KOPT-K1 (cell line): Measurements from ENCODE around the gene CPVL.

Source experiments
- H3K27ac ChIP-seq: fragments of 200-600 bp; sonication (generic); 2 replicates; pipeline ENCODE4 v1.5.1; 2016; ENCODE audit warnings: antibody characterized with exemption, mild to moderate bottlenecking, low read depth, low read length; ENCODE audit not compliant: poor library complexity, severe bottlenecking
- H3K36me3 ChIP-seq: fragments of 200-600 bp; sonication (generic); 2 replicates; pipeline ENCODE4 v1.5.1; 2017; ENCODE audit warnings: antibody characterized with exemption, mild to moderate bottlenecking, low read length, moderate library complexity; ENCODE audit not compliant: insufficient read depth
- H3K9me3 ChIP-seq: fragments of 200-600 bp; sonication (generic); 2 replicates; pipeline ENCODE4 v1.5.1; 2017; ENCODE audit warnings: antibody characterized with exemption, low read length, mild to moderate bottlenecking; ENCODE audit not compliant: insufficient read depth, poor library complexity, severe bottlenecking

The CPVL gene

GRCh38 chr7:28988091-28988490, 158.2 kb downstream of the CPVL start:
- no peak overlapping the region for H3K27ac ChIP-seq
- no peaks in the 10 kb centered on the region for H3K36me3 ChIP-seq
- no peaks in the 10 kb centered on the region for H3K9me3 ChIP-seq

- Histone ChIP-seq H3K27ac (no peak overlapping the region), H3K36me3 (no peaks in the 10 kb centered on the region), H3K9me3 (no peaks in the 10 kb centered on the region)
These were observed 159.6 kb downstream of the CPVL start for GRCh38 chr7:28986765-28987110.

GRCh38 chr7:28986028-28986764, 160.1 kb downstream of the CPVL start:
- Histone ChIP-seq H3K36me3 (no peaks in the 10 kb centered on the region), H3K27ac (no peak overlapping the region), H3K9me3 (no peaks in the 10 kb centered on the region)

- Histone ChIP-seq H3K36me3 (no peaks in the 10 kb centered on the region), H3K27ac (no peak overlapping the region), H3K9me3 (no peaks in the 10 kb centered on the region)
These were observed 161.7 kb downstream of the CPVL start for GRCh38 chr7:28984631-28985030.

- Histone ChIP-seq H3K36me3 (no peaks in the 10 kb centered on the region), H3K9me3 (no peaks in the 10 kb centered on the region), H3K27ac (no peak overlapping the region)
These were observed 162.1 kb downstream of the CPVL start for GRCh38 chr7:28984217-28984616.

GRCh38 chr7:28983396-28984190, 162.7 kb downstream of the CPVL start:
- H3K9me3 ChIP-seq: no peaks in the 10 kb centered on the region
- H3K36me3 ChIP-seq: no peaks in the 10 kb centered on the region
- H3K27ac ChIP-seq: no peak overlapping the region

- H3K9me3 ChIP-seq: no peaks in the 10 kb centered on the region
- no peaks in the 10 kb centered on the region for H3K36me3 ChIP-seq
- no peak overlapping the region for H3K27ac ChIP-seq
These were observed 165.2 kb downstream of the CPVL start for GRCh38 chr7:28981161-28981465.

GRCh38 chr7:28980451-28981160, 165.7 kb downstream of the CPVL start:
- H3K9me3 ChIP-seq: no peaks in the 10 kb centered on the region
- H3K36me3 ChIP-seq: no peaks in the 10 kb centered on the region
- no peak overlapping the region for H3K27ac ChIP-seq

GRCh38 chr7:28979776-28980175, 166.6 kb downstream of the CPVL start:
- Histone ChIP-seq H3K27ac (no peak overlapping the region), H3K9me3 (no peaks in the 10 kb centered on the region), H3K36me3 (no peaks in the 10 kb centered on the region)

GRCh38 chr7:28977881-28978280, 168.5 kb downstream of the CPVL start:
- H3K9me3 ChIP-seq: peaks cover 12% of the 10 kb centered on the region
- no peaks in the 10 kb centered on the region for H3K36me3 ChIP-seq
- H3K27ac ChIP-seq: no peak overlapping the region

GRCh38 chr7:28976022-28976421, 170.3 kb downstream of the CPVL start:
- Histone ChIP-seq H3K9me3 (peaks cover 23% of the 10 kb centered on the region), H3K36me3 (no peaks in the 10 kb centered on the region), H3K27ac (no peak overlapping the region)

- Histone ChIP-seq H3K36me3 (no peaks in the 10 kb centered on the region), H3K9me3 (peaks cover 32% of the 10 kb centered on the region), H3K27ac (no peak overlapping the region)
These were observed 172.7 kb downstream of the CPVL start for GRCh38 chr7:28973591-28973990.

- H3K27ac ChIP-seq: no peak overlapping the region
- H3K9me3 ChIP-seq: no peaks in the 10 kb centered on the region
- H3K36me3 ChIP-seq: no peaks in the 10 kb centered on the region
These were observed 182.3 kb downstream of the CPVL start for GRCh38 chr7:28964056-28964455.

- no peak overlapping the region for H3K27ac ChIP-seq
- H3K9me3 ChIP-seq: peaks cover 8% of the 10 kb centered on the region
- H3K36me3 ChIP-seq: no peaks in the 10 kb centered on the region
These were observed 184.4 kb downstream of the CPVL start for GRCh38 chr7:28961972-28962371.

GRCh38 chr7:28960071-28960840, 186.1 kb downstream of the CPVL start:
- H3K27ac ChIP-seq: no peak overlapping the region
- peaks cover 8% of the 10 kb centered on the region for H3K9me3 ChIP-seq
- H3K36me3 ChIP-seq: no peaks in the 10 kb centered on the region
